Keratinocyte (primary cell): Measurements from ENCODE around the gene RESP18. TPM values are rescaled to one million over a fixed set of nuclear protein-coding genes. Genes with fewer than 3 reads are reported as not detected.

Experiments
- DNase-seq: peaks from one replicate; pipeline ENCODE4 v3.0.0-alpha.2; 2011; ENCODE audit warnings: low read depth, missing footprints, low spot score
- FAIRE-seq: peaks from 2 replicates; lab custom pipeline; 2011; peaks lifted over from hg19 to GRCh38; lab: Jason Lieb, UNC
- H2AFZ ChIP-seq: 2 replicates; pipeline ENCODE4 v1.6.0; 2012; ENCODE audit warnings: low read length, control low read depth, inconsistent platforms; ENCODE audit not compliant: control insufficient read depth
- H3K27ac ChIP-seq: 2 replicates; pipeline ENCODE4 v1.5.1; 2011; ENCODE audit warnings: low read length; ENCODE audit not compliant: control insufficient read depth, insufficient read depth
- H3K27me3 ChIP-seq: 3 replicates; pipeline ENCODE4 v1.6.0; 2011; ENCODE audit warnings: low read length; ENCODE audit not compliant: control insufficient read depth, insufficient read depth; ENCODE audit errors: extremely low read depth
- H3K36me3 ChIP-seq, 2 experiments: 2 replicates in 1 of 2; 3 replicates in 1 of 2; pipeline ENCODE4 v1.5.1; 2011; ENCODE audit warnings: low read length in 2 of 2, mild to moderate bottlenecking in 1 of 2; ENCODE audit not compliant: control insufficient read depth in 2 of 2, insufficient read depth in 2 of 2; ENCODE audit errors: extremely low read depth in 1 of 2
- H3K4me1 ChIP-seq: 3 replicates; pipeline ENCODE4 v1.5.1; 2011; ENCODE audit warnings: low read length; ENCODE audit not compliant: control insufficient read depth, insufficient read depth; ENCODE audit errors: extremely low read depth
- H3K4me2 ChIP-seq: 3 replicates; pipeline ENCODE4 v1.6.0; 2011; ENCODE audit warnings: low read depth, low read length; ENCODE audit not compliant: control insufficient read depth, insufficient read depth; ENCODE audit errors: extremely low read depth
- H3K4me3 ChIP-seq, 3 experiments: fragments of 200-600 bp in 1 of 3; sonication (generic) in 1 of 3; 2 replicates in 2 of 3; 3 replicates in 1 of 3; pipeline ENCODE4 v1.5.1; 2011 to 2016; ENCODE audit warnings: low read length in 3 of 3, mild to moderate bottlenecking in 3 of 3, control low read depth in 2 of 3, inconsistent platforms in 1 of 3, low read depth in 1 of 3, mixed read lengths in 1 of 3, mixed run types in 1 of 3, moderate library complexity in 1 of 3; ENCODE audit not compliant: control insufficient read depth in 2 of 3, insufficient read depth in 2 of 3; ENCODE audit errors: extremely low read depth in 1 of 3
- H3K79me2 ChIP-seq: 2 replicates; pipeline ENCODE4 v1.6.0; 2012; ENCODE audit warnings: low read length; ENCODE audit not compliant: control insufficient read depth, insufficient read depth
- H3K9ac ChIP-seq: 3 replicates; pipeline ENCODE4 v1.6.0; 2011; ENCODE audit warnings: low read length; ENCODE audit not compliant: control insufficient read depth, insufficient read depth; ENCODE audit errors: extremely low read depth
- H3K9me1 ChIP-seq: 3 replicates; pipeline ENCODE4 v1.6.0; 2011; ENCODE audit warnings: low read length; ENCODE audit not compliant: control insufficient read depth, insufficient read depth; ENCODE audit errors: extremely low read depth
- H3K9me3 ChIP-seq: 2 replicates; pipeline ENCODE4 v1.5.1; 2012; ENCODE audit warnings: low read depth, low read length; ENCODE audit not compliant: control insufficient read depth
- H4K20me1 ChIP-seq: 3 replicates; pipeline ENCODE4 v1.6.0; 2011; ENCODE audit warnings: low read length; ENCODE audit not compliant: control insufficient read depth, insufficient read depth; ENCODE audit errors: extremely low read depth
- EZH2 ChIP-seq: IDR thresholded peaks from one replicate; pipeline ENCODE4 v1.6.1; 2012; ENCODE audit warnings: inconsistent platforms, mild to moderate bottlenecking, low read length, moderate library complexity
- dilution Hi-C: fragments of 300-500 bp; cut with MboI; formaldehyde crosslinking; loops from one replicate; pipeline ENCODE4 v1.7.0; 2020; ENCODE audit warnings: low sequenced_read_pairs; ENCODE audit not compliant: extremely low pct_ligation_motif_present
- polyA plus RNA-seq, 5 experiments: library from polyadenylated mRNA; depleted of rRNA in 3 of 5; stranded (reverse) in 3 of 5; stranded (forward) in 1 of 5; unstranded in 1 of 5; fragments of >200 nt; gene quantifications; 1 replicate in 1 of 5; 2 replicates in 3 of 5; 3 replicates in 1 of 5; pipeline versions ENCODE4 v1.2.1 to v1.2.3, GENCODE V29; 2011 to 2012; ENCODE audit warnings: missing spikeins in 2 of 5, low read depth in 1 of 5, low replicate concordance in 1 of 5
- TF ChIP-seq, protein P1 (sequence below), 3 experiments: IDR thresholded peaks in 1 of 3; conservative IDR thresholded peaks in 1 of 3; optimal IDR thresholded peaks in 1 of 3; 2 replicates in 2 of 3; 3 replicates in 1 of 3; pipeline versions ENCODE3 to v1.5.1; 2011; ENCODE audit warnings: low read length in 3 of 3, mild to moderate bottlenecking in 3 of 3, moderate library complexity in 2 of 3, control low read depth in 1 of 3, inconsistent platforms in 1 of 3; ENCODE audit not compliant: insufficient read depth in 2 of 3; ENCODE audit errors: extremely low read depth in 1 of 3

RESP18 gene
- polyA plus RNA-seq, 1 donor (not counting 4 experiments of a cell fraction or from before 2014, with no cell fraction given) = not detected

DNA sequence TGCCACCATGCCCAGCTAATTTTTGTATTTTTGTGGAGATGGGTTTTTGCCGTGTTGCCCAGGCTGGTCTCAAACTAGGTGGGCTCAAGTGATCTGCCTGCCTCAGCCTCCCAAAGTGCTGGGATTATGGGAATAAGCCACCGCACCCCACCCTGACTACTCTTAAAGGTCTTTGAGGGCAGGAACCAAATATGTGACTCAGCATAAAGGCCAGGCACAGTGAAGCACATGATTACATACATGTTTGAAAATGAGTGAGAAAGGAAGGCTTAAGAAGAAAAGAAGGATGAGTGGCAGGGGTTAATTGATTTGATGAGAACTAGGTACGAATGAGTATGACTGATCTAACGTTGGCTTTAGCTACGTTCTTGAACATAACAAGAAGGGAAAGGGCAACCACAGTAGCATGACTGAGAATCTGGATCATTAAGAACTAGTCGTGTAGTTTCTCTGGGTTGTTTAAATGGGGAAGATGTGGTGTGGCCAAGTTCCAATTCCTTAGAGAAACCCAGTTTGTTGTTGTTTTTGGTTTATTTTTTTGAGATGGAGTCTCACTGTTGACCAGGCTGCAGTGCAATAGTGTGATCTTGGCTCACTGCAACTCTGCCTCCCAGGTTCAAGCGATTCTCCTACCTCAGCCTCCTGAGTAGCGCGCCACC is 6.8 kb downstream of the RESP18 start:
- H3K9me1 ChIP-seq = no peaks in the 10 kb centered on the region
- no peak overlapping the region for H3K4me2 ChIP-seq
- no peaks in the 10 kb centered on the region for H3K36me3 ChIP-seq
- H3K9me3 ChIP-seq = no peaks in the 10 kb centered on the region
- H2AFZ ChIP-seq = no peak overlapping the region
- no peak for FAIRE-seq
- H3K4me1 ChIP-seq = no peaks in the 10 kb centered on the region
- H3K9ac ChIP-seq = no peak overlapping the region
- H4K20me1 ChIP-seq = no peaks in the 10 kb centered on the region
- TF ChIP-seq EZH2 = no peak
- TF ChIP-seq, protein P1, sequence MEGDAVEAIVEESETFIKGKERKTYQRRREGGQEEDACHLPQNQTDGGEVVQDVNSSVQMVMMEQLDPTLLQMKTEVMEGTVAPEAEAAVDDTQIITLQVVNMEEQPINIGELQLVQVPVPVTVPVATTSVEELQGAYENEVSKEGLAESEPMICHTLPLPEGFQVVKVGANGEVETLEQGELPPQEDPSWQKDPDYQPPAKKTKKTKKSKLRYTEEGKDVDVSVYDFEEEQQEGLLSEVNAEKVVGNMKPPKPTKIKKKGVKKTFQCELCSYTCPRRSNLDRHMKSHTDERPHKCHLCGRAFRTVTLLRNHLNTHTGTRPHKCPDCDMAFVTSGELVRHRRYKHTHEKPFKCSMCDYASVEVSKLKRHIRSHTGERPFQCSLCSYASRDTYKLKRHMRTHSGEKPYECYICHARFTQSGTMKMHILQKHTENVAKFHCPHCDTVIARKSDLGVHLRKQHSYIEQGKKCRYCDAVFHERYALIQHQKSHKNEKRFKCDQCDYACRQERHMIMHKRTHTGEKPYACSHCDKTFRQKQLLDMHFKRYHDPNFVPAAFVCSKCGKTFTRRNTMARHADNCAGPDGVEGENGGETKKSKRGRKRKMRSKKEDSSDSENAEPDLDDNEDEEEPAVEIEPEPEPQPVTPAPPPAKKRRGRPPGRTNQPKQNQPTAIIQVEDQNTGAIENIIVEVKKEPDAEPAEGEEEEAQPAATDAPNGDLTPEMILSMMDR (optimal IDR thresholded peaks at IDR 0.05 in 1 of 3, IDR thresholded peaks at IDR 0.05 in 1 of 3, conservative IDR thresholded peaks at IDR 0.05 in 1 of 3; ENCODE audit: extremely low read depth in 1 of 3, insufficient read depth in 2 of 3, low read length in 3 of 3) = no peak
- H3K27me3 ChIP-seq = peaks cover 12% of the 10 kb centered on the region
- DNase-seq = no peak
- no peaks in the 10 kb centered on the region for H3K79me2 ChIP-seq
- H3K4me3 ChIP-seq = no peak overlapping the region
- H3K27ac ChIP-seq = no peak overlapping the region
- dilution Hi-C loops = no loop called here

DNA sequence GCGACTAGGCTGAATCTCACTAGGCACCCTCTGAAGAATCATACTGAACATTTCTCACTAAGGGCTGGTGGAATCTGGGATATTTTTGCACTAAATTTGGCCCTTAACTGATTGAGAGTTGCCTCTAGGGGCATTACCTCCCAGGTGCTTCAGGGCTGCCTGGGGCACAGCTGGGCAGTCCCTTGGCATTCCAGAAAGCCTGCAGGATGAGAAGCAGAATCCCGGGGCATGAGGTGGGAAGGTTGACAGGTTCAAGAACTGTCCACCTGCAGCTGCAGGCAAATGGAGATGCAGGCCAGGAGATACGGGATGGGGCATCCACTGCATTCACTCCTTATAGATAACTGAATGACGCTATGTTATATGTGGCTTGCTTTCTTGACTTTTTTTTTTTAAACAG is 7.4 kb downstream of the RESP18 start:
- dilution Hi-C loops = no loop called here
- H3K36me3 ChIP-seq = no peaks in the 10 kb centered on the region
- TF ChIP-seq, protein P1 (optimal IDR thresholded peaks at IDR 0.05 in 1 of 3, IDR thresholded peaks at IDR 0.05 in 1 of 3, conservative IDR thresholded peaks at IDR 0.05 in 1 of 3; ENCODE audit: extremely low read depth in 1 of 3, insufficient read depth in 2 of 3, low read length in 3 of 3) = no peak
- TF ChIP-seq EZH2 = no peak
- no peaks in the 10 kb centered on the region for H3K4me1 ChIP-seq
- no peak overlapping the region for H3K27ac ChIP-seq
- H3K4me2 ChIP-seq = no peak overlapping the region
- no peak overlapping the region for H3K4me3 ChIP-seq
- peaks cover 9% of the 10 kb centered on the region for H3K27me3 ChIP-seq
- H3K9me1 ChIP-seq = no peaks in the 10 kb centered on the region
- H3K79me2 ChIP-seq = no peaks in the 10 kb centered on the region
- FAIRE-seq = no peak
- no peaks in the 10 kb centered on the region for H4K20me1 ChIP-seq
- H3K9ac ChIP-seq = no peak overlapping the region
- no peaks in the 10 kb centered on the region for H3K9me3 ChIP-seq
- no peak overlapping the region for H2AFZ ChIP-seq
- DNase-seq = no peak
